ENCODE data around the gene RRM2.

RRM2 gene

DNA sequence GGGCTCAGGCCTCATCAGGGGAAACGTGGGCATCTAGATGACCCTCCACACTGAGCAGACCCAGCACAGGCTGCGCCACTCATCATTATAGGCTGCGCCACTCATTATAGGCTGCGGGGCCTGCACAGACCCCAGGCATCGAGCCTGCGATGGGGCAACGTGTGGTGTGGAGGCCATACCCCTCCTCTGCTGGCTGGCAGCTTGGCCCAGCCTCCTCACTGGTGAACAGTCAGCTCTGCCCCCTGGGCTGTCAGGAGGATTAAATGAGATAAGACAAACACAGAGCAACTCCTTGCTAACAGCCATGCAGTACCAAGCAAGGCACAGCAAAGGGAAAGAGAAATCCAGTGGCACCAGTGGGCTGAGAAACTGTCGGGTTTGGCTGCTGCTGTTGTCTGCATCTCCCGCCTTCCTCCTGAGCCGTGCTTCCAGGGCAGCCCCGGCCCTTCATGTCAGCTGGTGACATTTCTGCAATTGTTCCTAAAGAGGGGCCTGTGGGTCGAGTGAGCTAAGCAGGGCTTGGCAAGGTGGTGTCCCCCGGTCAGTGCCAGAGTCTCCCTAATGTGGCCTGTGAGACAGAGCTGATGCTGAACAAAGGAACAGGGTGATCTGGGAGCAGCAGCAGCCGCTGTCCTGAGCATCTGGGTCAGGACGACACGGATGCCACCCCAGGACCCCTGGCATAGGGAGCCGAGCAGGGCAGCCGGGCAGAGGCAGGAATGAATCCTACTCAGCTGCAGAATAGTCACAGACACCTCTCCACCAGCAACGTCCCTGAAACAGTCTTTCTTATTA, 48.7 kb downstream of the RRM2 start:
- Histone ChIP-seq H3K4me3 (ENCODE audit: low read length) (no peak overlapping the region), H3K4me1 (ENCODE audit: control insufficient read depth, insufficient read depth, low read length) (peaks cover 1% of the 10 kb centered on the region; the same call in 1 of the 2 replicates), H3K9me3 (ENCODE audit: control insufficient read depth, insufficient read depth, low read length) (no peaks in the 10 kb centered on the region), H3K27me3 (ENCODE audit: control insufficient read depth, insufficient read depth, low read length) (no peaks in the 10 kb centered on the region), H3K36me3 (ENCODE audit: control insufficient read depth, insufficient read depth, low read length) (no peaks in the 10 kb centered on the region), H3K27ac (ENCODE audit: low read length) (no peak overlapping the region)
- DNase-seq (ENCODE audit: low read depth, low spot score) = no peak
- WGBS (ENCODE audit: insufficient coverage, insufficient read length) = no CpG with 5 or more reads among the region's 19 CpGs

DNA sequence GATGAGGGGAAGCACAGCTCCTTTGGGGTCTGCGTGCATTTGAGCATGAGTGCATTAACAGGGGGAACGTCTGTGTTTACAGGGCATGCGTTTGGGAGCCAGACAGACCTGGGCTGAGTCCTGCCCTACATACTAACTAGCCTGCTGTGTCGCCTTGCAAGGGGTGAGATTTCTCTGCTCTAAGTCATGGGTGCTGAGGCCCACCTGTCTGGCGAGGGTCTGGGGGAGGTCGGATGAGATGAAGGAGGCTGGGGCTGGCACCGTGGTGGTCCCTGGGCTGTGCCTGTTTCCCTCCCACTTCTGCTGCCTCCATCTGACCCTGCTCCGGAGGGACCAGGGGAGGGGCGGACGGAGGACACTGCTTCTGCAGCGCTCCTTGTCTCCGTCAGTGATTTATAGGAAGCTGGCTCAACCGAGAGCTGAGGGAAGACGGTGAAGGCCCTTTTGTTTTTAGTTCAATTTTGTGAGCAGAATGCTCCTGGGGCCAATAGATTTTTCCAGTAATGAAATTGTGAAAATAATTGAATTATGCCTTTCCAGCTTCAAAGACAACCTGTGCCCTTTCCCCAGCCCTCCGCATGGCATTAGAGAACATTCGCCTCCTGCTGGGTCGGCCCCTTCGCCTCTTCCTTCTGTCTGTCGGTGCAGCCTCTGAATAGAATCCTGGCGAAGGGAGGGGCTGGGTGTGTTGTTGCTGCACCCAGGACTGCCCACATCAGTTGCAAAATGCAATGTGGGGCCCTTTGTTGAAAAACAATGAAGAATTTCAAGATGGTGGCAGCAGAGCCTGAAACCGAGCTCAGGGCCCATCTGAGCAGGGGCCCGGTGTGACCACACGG, 49.7 kb downstream of the RRM2 start:
- WGBS (ENCODE audit: insufficient coverage, insufficient read length) = no CpG with 5 or more reads among the region's 23 CpGs
- no peak overlapping the region for H3K27ac ChIP-seq (ENCODE audit: low read length)
- no peak overlapping the region for H3K4me3 ChIP-seq (ENCODE audit: low read length)
- peaks cover 1% of the 10 kb centered on the region; the same call in 1 of the 2 replicates for H3K4me1 ChIP-seq (ENCODE audit: control insufficient read depth, insufficient read depth, low read length)
- no peaks in the 10 kb centered on the region for H3K27me3 ChIP-seq (ENCODE audit: control insufficient read depth, insufficient read depth, low read length)
- H3K36me3 ChIP-seq (ENCODE audit: control insufficient read depth, insufficient read depth, low read length) = no peaks in the 10 kb centered on the region
- DNase-seq (ENCODE audit: low read depth, low spot score) = no peak
- H3K9me3 ChIP-seq (ENCODE audit: control insufficient read depth, insufficient read depth, low read length) = no peaks in the 10 kb centered on the region

- Histone ChIP-seq H3K9me3 (ENCODE audit: control insufficient read depth, insufficient read depth, low read length) (no peaks in the 10 kb centered on the region), H3K4me1 (ENCODE audit: control insufficient read depth, insufficient read depth, low read length) (peaks cover 1% of the 10 kb centered on the region; the same call in 1 of the 2 replicates), H3K4me3 (ENCODE audit: low read length) (no peak overlapping the region), H3K27me3 (ENCODE audit: control insufficient read depth, insufficient read depth, low read length) (no peaks in the 10 kb centered on the region), H3K36me3 (ENCODE audit: control insufficient read depth, insufficient read depth, low read length) (no peaks in the 10 kb centered on the region), H3K27ac (ENCODE audit: low read length) (no peak overlapping the region)
- no CpG with 5 or more reads among the region's 22 CpGs for WGBS (ENCODE audit: insufficient coverage, insufficient read length)
- DNase-seq (ENCODE audit: low read depth, low spot score) = no peak
These were observed 50.9 kb downstream of the RRM2 start for GRCh38 chr2:10173258-10174005.

DNA sequence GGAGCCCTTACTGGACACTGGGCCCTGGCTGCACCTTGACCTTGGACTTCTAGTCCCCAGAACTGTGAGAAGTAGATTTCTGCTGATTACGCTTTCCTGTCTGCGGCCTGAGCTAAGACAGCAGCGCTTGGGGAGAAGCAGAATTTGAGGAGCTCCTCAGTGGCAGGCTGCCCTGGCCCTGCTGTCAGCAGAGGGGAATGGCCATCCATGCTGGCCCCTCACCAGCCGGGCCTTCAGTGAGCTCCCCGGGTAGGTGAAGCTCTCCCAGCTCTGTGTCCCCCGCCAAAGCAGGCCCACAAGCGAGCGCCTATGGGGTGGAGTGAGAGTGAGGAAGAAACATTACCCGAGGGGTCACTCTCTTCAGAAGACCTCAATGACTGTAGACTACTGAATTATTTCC, 51.6 kb downstream of the RRM2 start:
- H3K27ac ChIP-seq (ENCODE audit: low read length) = no peak overlapping the region
- no CpG with 5 or more reads among the region's 9 CpGs for WGBS (ENCODE audit: insufficient coverage, insufficient read length)

GRCh38 chr2:10175441-10175840, 52.9 kb downstream of the RRM2 start:
- no peaks in the 10 kb centered on the region for H3K36me3 ChIP-seq (ENCODE audit: control insufficient read depth, insufficient read depth, low read length)
- no peak overlapping the region for H3K4me3 ChIP-seq (ENCODE audit: low read length)
- H3K27ac ChIP-seq (ENCODE audit: low read length) = no peak overlapping the region
- WGBS (ENCODE audit: insufficient coverage, insufficient read length) = 100% methylated on average over 1 of the region's 10 CpGs
- H3K9me3 ChIP-seq (ENCODE audit: control insufficient read depth, insufficient read depth, low read length) = no peaks in the 10 kb centered on the region
- no peaks in the 10 kb centered on the region for H3K27me3 ChIP-seq (ENCODE audit: control insufficient read depth, insufficient read depth, low read length)
- DNase-seq (ENCODE audit: low read depth, low spot score) = no peak
- H3K4me1 ChIP-seq (ENCODE audit: control insufficient read depth, insufficient read depth, low read length) = no peaks in the 10 kb centered on the region

More for the DNA sequence above, 51.6 kb downstream of the RRM2 start:
- no peaks in the 10 kb centered on the region for H3K36me3 ChIP-seq (ENCODE audit: control insufficient read depth, insufficient read depth, low read length)
- peaks cover 1% of the 10 kb centered on the region; the same call in 1 of the 2 replicates for H3K4me1 ChIP-seq (ENCODE audit: control insufficient read depth, insufficient read depth, low read length)
- H3K4me3 ChIP-seq (ENCODE audit: low read length) = no peak overlapping the region
- H3K27me3 ChIP-seq (ENCODE audit: control insufficient read depth, insufficient read depth, low read length) = no peaks in the 10 kb centered on the region
- DNase-seq (ENCODE audit: low read depth, low spot score) = no peak
- H3K9me3 ChIP-seq (ENCODE audit: control insufficient read depth, insufficient read depth, low read length) = no peaks in the 10 kb centered on the region

- H3K27ac ChIP-seq (ENCODE audit: low read length) = no peak overlapping the region
- no peaks in the 10 kb centered on the region for H3K4me1 ChIP-seq (ENCODE audit: control insufficient read depth, insufficient read depth, low read length)
- no CpG with 5 or more reads among the region's 7 CpGs for WGBS (ENCODE audit: insufficient coverage, insufficient read length)
- no peak for DNase-seq (ENCODE audit: low read depth, low spot score)
- H3K36me3 ChIP-seq (ENCODE audit: control insufficient read depth, insufficient read depth, low read length) = no peaks in the 10 kb centered on the region
- H3K27me3 ChIP-seq (ENCODE audit: control insufficient read depth, insufficient read depth, low read length) = no peaks in the 10 kb centered on the region
- H3K9me3 ChIP-seq (ENCODE audit: control insufficient read depth, insufficient read depth, low read length) = no peaks in the 10 kb centered on the region
- H3K4me3 ChIP-seq (ENCODE audit: low read length) = no peak overlapping the region
These were observed 56.2 kb downstream of the RRM2 start for GRCh38 chr2:10178751-10179150.

DNA sequence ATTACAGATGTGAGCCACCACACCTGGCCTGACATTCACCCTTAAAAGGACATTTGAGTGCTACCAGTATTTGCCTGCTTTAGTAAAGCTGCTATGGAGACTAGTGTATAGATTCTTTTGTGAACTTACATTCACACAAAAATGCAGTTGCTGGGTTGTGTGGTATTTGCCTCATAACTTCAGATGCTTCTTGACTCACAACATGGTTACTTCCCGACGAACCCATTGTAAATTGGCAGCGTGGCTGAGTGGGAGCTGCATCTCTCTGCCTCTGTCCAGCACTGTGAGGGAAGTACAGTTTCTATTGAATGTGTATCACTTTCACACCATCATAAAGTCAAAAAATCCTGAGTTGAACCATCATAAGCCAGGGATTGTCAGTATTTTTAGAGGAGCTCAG, 56.9 kb downstream of the RRM2 start:
- no peaks in the 10 kb centered on the region for H3K36me3 ChIP-seq (ENCODE audit: control insufficient read depth, insufficient read depth, low read length)
- H3K4me1 ChIP-seq (ENCODE audit: control insufficient read depth, insufficient read depth, low read length) = no peaks in the 10 kb centered on the region
- H3K27ac ChIP-seq (ENCODE audit: low read length) = no peak overlapping the region
- no peak for DNase-seq (ENCODE audit: low read depth, low spot score)
- H3K9me3 ChIP-seq (ENCODE audit: control insufficient read depth, insufficient read depth, low read length) = no peaks in the 10 kb centered on the region
- WGBS (ENCODE audit: insufficient coverage, insufficient read length) = no CpG with 5 or more reads among the region's 3 CpGs
- H3K27me3 ChIP-seq (ENCODE audit: control insufficient read depth, insufficient read depth, low read length) = no peaks in the 10 kb centered on the region
- no peak overlapping the region for H3K4me3 ChIP-seq (ENCODE audit: low read length)

- Histone ChIP-seq H3K27ac (ENCODE audit: low read length) (no peak overlapping the region), H3K27me3 (ENCODE audit: control insufficient read depth, insufficient read depth, low read length) (no peaks in the 10 kb centered on the region), H3K9me3 (ENCODE audit: control insufficient read depth, insufficient read depth, low read length) (no peaks in the 10 kb centered on the region), H3K36me3 (ENCODE audit: control insufficient read depth, insufficient read depth, low read length) (no peaks in the 10 kb centered on the region), H3K4me1 (ENCODE audit: control insufficient read depth, insufficient read depth, low read length) (no peaks in the 10 kb centered on the region), H3K4me3 (ENCODE audit: low read length) (no peak overlapping the region)
- WGBS (ENCODE audit: insufficient coverage, insufficient read length) = no CpG with 5 or more reads among the region's 7 CpGs
- no peak for DNase-seq (ENCODE audit: low read depth, low spot score)
These were observed 57.7 kb downstream of the RRM2 start for GRCh38 chr2:10180229-10180628.

Measured in iPS DF 6.9 (cell line).